WTC11 (cell line): ENCODE results near the gene PLEKHH3.

Experiments used
- ESRRA ChIP-seq: sonication (generic); formaldehyde crosslinking; IDR thresholded peaks from 2 replicates; pipeline ENCODE4 v1.8.1; 2022; ENCODE audit warnings: mild to moderate bottlenecking, missing genetic modification reagents, borderline replicate concordance
- IRF2 ChIP-seq: sonication (generic); formaldehyde crosslinking; IDR thresholded peaks from 2 replicates; pipeline ENCODE4 v1.8.0; 2022; ENCODE audit warnings: low read depth, missing genetic modification reagents, borderline replicate concordance
- NR3C1 ChIP-seq: sonication (generic); formaldehyde crosslinking; conservative IDR thresholded peaks from 2 replicates; pipeline ENCODE4 v1.8.1; 2023; ENCODE audit warnings: low read depth, mild to moderate bottlenecking, missing genetic modification reagents
- TCF7 ChIP-seq: sonication (generic); formaldehyde crosslinking; IDR thresholded peaks from 2 replicates; pipeline ENCODE4 v1.8.0; 2022; ENCODE audit warnings: mild to moderate bottlenecking, low read depth, missing genetic modification reagents, moderate library complexity
- ZNF396 ChIP-seq: fragments of 250-450 bp; sonication (Bioruptor Pico); IDR thresholded peaks from 2 replicates; pipeline ENCODE4 v1.8.0; 2021; ENCODE audit warnings: mild to moderate bottlenecking, moderate library complexity, borderline replicate concordance
- ZNF416 ChIP-seq: fragments of 250-450 bp; sonication (Bioruptor Pico); IDR thresholded peaks from 2 replicates; pipeline ENCODE4 v1.9.0; 2021; ENCODE audit warnings: mild to moderate bottlenecking, inconsistent platforms
- TF ChIP-seq, protein P1 (sequence below): fragments of 200-600 bp; IDR thresholded peaks from 2 replicates; pipeline ENCODE4 v1.8.0; 2022; ENCODE audit warnings: antibody characterized with exemption
- TF ChIP-seq, protein P2 (sequence below): sonication (generic); formaldehyde crosslinking; IDR thresholded peaks from 2 replicates; pipeline ENCODE4 v1.8.0; 2022; ENCODE audit warnings: mild to moderate bottlenecking, missing genetic modification reagents
- TF ChIP-seq, protein P3 (sequence below): fragments of 250-450 bp; sonication (Bioruptor Pico); IDR thresholded peaks from 2 replicates; pipeline ENCODE4 v1.8.0; 2021; ENCODE audit warnings: mild to moderate bottlenecking
- TF ChIP-seq, protein P4 (sequence below): sonication (generic); formaldehyde crosslinking; IDR thresholded peaks from 2 replicates; pipeline ENCODE4 v1.8.1; 2023; ENCODE audit warnings: mild to moderate bottlenecking, missing genetic modification reagents
- TF ChIP-seq, protein P5 (sequence below): sonication (generic); formaldehyde crosslinking; conservative IDR thresholded peaks from 2 replicates; pipeline ENCODE4 v1.8.1; 2023; ENCODE audit warnings: mild to moderate bottlenecking, low read depth, missing genetic modification reagents, moderate library complexity
- TF ChIP-seq, protein P6 (sequence below): sonication (generic); formaldehyde crosslinking; IDR thresholded peaks from 2 replicates; pipeline ENCODE4 v1.8.1; 2023; ENCODE audit warnings: mild to moderate bottlenecking, missing genetic modification reagents, moderate library complexity

DNA sequence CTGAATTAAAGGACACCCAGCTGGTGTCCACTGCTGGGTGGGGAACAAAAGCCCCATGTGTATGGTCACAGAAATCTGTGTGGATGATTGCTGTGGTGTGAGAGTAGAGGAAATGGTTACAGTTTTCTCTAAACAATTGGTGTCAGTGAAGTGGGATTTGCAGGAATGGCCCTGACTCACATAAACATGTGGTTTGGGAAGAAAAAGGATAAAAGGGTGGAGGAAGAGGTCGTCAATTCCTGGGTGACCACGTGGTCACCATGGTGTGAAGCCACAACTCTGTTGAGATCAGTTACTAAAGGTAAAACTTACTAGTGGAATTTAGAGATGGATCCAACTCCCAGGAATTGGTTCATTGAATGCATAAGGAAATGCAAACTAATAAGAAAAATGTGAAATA lies 21.3 kb downstream of the PLEKHH3 start:
- TF ChIP-seq, protein P1, sequence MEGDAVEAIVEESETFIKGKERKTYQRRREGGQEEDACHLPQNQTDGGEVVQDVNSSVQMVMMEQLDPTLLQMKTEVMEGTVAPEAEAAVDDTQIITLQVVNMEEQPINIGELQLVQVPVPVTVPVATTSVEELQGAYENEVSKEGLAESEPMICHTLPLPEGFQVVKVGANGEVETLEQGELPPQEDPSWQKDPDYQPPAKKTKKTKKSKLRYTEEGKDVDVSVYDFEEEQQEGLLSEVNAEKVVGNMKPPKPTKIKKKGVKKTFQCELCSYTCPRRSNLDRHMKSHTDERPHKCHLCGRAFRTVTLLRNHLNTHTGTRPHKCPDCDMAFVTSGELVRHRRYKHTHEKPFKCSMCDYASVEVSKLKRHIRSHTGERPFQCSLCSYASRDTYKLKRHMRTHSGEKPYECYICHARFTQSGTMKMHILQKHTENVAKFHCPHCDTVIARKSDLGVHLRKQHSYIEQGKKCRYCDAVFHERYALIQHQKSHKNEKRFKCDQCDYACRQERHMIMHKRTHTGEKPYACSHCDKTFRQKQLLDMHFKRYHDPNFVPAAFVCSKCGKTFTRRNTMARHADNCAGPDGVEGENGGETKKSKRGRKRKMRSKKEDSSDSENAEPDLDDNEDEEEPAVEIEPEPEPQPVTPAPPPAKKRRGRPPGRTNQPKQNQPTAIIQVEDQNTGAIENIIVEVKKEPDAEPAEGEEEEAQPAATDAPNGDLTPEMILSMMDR, result no peak
- TF ChIP-seq, protein P2, sequence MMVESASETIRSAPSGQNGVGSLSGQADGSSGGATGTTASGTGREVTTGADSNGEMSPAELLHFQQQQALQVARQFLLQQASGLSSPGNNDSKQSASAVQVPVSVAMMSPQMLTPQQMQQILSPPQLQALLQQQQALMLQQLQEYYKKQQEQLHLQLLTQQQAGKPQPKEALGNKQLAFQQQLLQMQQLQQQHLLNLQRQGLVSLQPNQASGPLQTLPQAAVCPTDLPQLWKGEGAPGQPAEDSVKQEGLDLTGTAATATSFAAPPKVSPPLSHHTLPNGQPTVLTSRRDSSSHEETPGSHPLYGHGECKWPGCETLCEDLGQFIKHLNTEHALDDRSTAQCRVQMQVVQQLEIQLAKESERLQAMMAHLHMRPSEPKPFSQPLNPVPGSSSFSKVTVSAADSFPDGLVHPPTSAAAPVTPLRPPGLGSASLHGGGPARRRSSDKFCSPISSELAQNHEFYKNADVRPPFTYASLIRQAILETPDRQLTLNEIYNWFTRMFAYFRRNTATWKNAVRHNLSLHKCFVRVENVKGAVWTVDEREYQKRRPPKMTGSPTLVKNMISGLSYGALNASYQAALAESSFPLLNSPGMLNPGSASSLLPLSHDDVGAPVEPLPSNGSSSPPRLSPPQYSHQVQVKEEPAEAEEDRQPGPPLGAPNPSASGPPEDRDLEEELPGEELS (CRISPR knock-in tag), result no peak
- TF ChIP-seq TCF7 (CRISPR knock-in tag), result no peak
- TF ChIP-seq, protein P3, sequence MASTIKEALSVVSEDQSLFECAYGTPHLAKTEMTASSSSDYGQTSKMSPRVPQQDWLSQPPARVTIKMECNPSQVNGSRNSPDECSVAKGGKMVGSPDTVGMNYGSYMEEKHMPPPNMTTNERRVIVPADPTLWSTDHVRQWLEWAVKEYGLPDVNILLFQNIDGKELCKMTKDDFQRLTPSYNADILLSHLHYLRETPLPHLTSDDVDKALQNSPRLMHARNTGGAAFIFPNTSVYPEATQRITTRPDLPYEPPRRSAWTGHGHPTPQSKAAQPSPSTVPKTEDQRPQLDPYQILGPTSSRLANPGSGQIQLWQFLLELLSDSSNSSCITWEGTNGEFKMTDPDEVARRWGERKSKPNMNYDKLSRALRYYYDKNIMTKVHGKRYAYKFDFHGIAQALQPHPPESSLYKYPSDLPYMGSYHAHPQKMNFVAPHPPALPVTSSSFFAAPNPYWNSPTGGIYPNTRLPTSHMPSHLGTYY, result no peak
- TF ChIP-seq, protein P4, sequence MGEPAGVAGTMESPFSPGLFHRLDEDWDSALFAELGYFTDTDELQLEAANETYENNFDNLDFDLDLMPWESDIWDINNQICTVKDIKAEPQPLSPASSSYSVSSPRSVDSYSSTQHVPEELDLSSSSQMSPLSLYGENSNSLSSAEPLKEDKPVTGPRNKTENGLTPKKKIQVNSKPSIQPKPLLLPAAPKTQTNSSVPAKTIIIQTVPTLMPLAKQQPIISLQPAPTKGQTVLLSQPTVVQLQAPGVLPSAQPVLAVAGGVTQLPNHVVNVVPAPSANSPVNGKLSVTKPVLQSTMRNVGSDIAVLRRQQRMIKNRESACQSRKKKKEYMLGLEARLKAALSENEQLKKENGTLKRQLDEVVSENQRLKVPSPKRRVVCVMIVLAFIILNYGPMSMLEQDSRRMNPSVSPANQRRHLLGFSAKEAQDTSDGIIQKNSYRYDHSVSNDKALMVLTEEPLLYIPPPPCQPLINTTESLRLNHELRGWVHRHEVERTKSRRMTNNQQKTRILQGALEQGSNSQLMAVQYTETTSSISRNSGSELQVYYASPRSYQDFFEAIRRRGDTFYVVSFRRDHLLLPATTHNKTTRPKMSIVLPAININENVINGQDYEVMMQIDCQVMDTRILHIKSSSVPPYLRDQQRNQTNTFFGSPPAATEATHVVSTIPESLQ (CRISPR knock-in tag), result no peak
- no peak for TF ChIP-seq ZNF396 (CRISPR knock-in tag)
- TF ChIP-seq, protein P5, sequence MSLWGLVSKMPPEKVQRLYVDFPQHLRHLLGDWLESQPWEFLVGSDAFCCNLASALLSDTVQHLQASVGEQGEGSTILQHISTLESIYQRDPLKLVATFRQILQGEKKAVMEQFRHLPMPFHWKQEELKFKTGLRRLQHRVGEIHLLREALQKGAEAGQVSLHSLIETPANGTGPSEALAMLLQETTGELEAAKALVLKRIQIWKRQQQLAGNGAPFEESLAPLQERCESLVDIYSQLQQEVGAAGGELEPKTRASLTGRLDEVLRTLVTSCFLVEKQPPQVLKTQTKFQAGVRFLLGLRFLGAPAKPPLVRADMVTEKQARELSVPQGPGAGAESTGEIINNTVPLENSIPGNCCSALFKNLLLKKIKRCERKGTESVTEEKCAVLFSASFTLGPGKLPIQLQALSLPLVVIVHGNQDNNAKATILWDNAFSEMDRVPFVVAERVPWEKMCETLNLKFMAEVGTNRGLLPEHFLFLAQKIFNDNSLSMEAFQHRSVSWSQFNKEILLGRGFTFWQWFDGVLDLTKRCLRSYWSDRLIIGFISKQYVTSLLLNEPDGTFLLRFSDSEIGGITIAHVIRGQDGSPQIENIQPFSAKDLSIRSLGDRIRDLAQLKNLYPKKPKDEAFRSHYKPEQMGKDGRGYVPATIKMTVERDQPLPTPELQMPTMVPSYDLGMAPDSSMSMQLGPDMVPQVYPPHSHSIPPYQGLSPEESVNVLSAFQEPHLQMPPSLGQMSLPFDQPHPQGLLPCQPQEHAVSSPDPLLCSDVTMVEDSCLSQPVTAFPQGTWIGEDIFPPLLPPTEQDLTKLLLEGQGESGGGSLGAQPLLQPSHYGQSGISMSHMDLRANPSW (CRISPR knock-in tag), result no peak
- no peak for TF ChIP-seq NR3C1 (CRISPR knock-in tag)
- no peak for TF ChIP-seq ESRRA (CRISPR knock-in tag)
- no peak for TF ChIP-seq ZNF416
- TF ChIP-seq IRF2 (CRISPR knock-in tag), result no peak
- TF ChIP-seq, protein P6, sequence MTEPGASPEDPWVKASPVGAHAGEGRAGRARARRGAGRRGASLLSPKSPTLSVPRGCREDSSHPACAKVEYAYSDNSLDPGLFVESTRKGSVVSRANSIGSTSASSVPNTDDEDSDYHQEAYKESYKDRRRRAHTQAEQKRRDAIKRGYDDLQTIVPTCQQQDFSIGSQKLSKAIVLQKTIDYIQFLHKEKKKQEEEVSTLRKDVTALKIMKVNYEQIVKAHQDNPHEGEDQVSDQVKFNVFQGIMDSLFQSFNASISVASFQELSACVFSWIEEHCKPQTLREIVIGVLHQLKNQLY (CRISPR knock-in tag), result no peak
